Medulla oblongata (tissue), 1 donor: ENCODE results near the gene NCOA1.
"Not testable (repeated sequence)": the region's sequence is repeated elsewhere in the genome, so short reads cannot be mapped to it uniquely, and the experiment has no call there.

Experiments used
- DNase-seq: peaks from one replicate; pipeline ENCODE4 v3.0.0-alpha.2; 2015; ENCODE audit errors: extremely low spot score

The NCOA1 gene

GRCh38 chr2:24505534-24506275, 14.7 kb downstream of the NCOA1 start:
- no peak for DNase-seq

- DNase-seq: no peak
Observed at GRCh38 chr2:24507549-24507948, 16.5 kb downstream of the NCOA1 start.

GRCh38 chr2:24508878-24509277, 17.8 kb downstream of the NCOA1 start:
- DNase-seq: no peak

GRCh38 chr2:24509425-24509824, 18.4 kb downstream of the NCOA1 start:
- no peak for DNase-seq

- DNase-seq: no peak
Observed at GRCh38 chr2:24509840-24510239, 18.8 kb downstream of the NCOA1 start.

GRCh38 chr2:24510771-24511170, 19.7 kb downstream of the NCOA1 start:
- DNase-seq: no peak

- no peak for DNase-seq
Observed at GRCh38 chr2:24511198-24511597, 20.1 kb downstream of the NCOA1 start.

GRCh38 chr2:24511894-24512293, 20.8 kb downstream of the NCOA1 start:
- no peak for DNase-seq

GRCh38 chr2:24512404-24512803, 21.4 kb downstream of the NCOA1 start:
- DNase-seq: no peak

GRCh38 chr2:24512831-24513230, 21.8 kb downstream of the NCOA1 start:
- DNase-seq: no peak

GRCh38 chr2:24513281-24514071, 22.4 kb downstream of the NCOA1 start:
- DNase-seq: no peak

- no peak for DNase-seq
Observed at GRCh38 chr2:24514820-24515219, 23.8 kb downstream of the NCOA1 start.

- DNase-seq: no peak
Observed at GRCh38 chr2:24515335-24515734, 24.3 kb downstream of the NCOA1 start.

- DNase-seq: no peak
Observed at GRCh38 chr2:24515831-24516230, 24.8 kb downstream of the NCOA1 start.

- no peak for DNase-seq
Observed at GRCh38 chr2:24517247-24517646, 26.2 kb downstream of the NCOA1 start.

GRCh38 chr2:24520175-24520574, 29.1 kb downstream of the NCOA1 start:
- no peak for DNase-seq

GRCh38 chr2:24521162-24521857, 30.3 kb downstream of the NCOA1 start:
- DNase-seq: no peak

GRCh38 chr2:24521975-24522639, 31.1 kb downstream of the NCOA1 start:
- no peak for DNase-seq

GRCh38 chr2:24527536-24527935, 36.5 kb downstream of the NCOA1 start:
- no peak for DNase-seq

- DNase-seq: no peak
Observed at GRCh38 chr2:24530796-24531195, 39.7 kb downstream of the NCOA1 start.

- not testable (repeated sequence) for DNase-seq
Observed at GRCh38 chr2:24531610-24532009, 40.6 kb downstream of the NCOA1 start.

- DNase-seq: not testable (repeated sequence)
Observed at GRCh38 chr2:24532057-24532456, 41.0 kb downstream of the NCOA1 start.
